Neural cell (in vitro differentiated cells): ENCODE measurements around the gene ZFP90. TPM values are rescaled to one million over a fixed set of nuclear protein-coding genes. Genes with fewer than 3 reads are reported as not detected.

Experiments used
- H2AFZ ChIP-seq: fragments of 200-600, 300-800 bp; sonication (generic), shearing (Covaris generic); 2 replicates; pipeline ENCODE4 v1.6.0; 2014; ENCODE audit warnings: low read depth, mild to moderate bottlenecking, antibody characterized with exemption, low read length, moderate library complexity
- H3F3A ChIP-seq: fragments of 200-600 bp; shearing (Covaris generic); 2 replicates; pipeline ENCODE4 v1.6.1; 2016; ENCODE audit warnings: mild to moderate bottlenecking, moderate library complexity, mixed read lengths, antibody characterized with exemption, low read length; ENCODE audit not compliant: insufficient read depth, poor library complexity, severe bottlenecking
- H3K27ac ChIP-seq: fragments of 200-600, 300-800 bp; sonication (generic), shearing (Covaris generic); 2 replicates; pipeline ENCODE4 v1.5.1; 2014; ENCODE audit warnings: mild to moderate bottlenecking, low read length, moderate library complexity
- H3K27me3 ChIP-seq: fragments of 300-800, 200-600 bp; sonication (generic), shearing (Covaris generic); 2 replicates; pipeline ENCODE4 v1.6.0; 2014; ENCODE audit warnings: mild to moderate bottlenecking, low read depth, low read length, moderate library complexity; ENCODE audit not compliant: insufficient read depth
- H3K36me3 ChIP-seq: fragments of 300-800, 200-600 bp; sonication (generic), shearing (Covaris generic); 2 replicates; pipeline ENCODE4 v1.5.1; 2014; ENCODE audit warnings: mild to moderate bottlenecking, antibody characterized with exemption, low read length, moderate library complexity; ENCODE audit not compliant: insufficient read depth
- H3K4me2 ChIP-seq: fragments of 300-800, 200-600 bp; sonication (generic), shearing (Covaris generic); 2 replicates; pipeline ENCODE4 v1.6.0; 2014; ENCODE audit warnings: mild to moderate bottlenecking, low read length
- H3K4me3 ChIP-seq: fragments of 300-800, 200-600 bp; sonication (generic), shearing (Covaris generic); 2 replicates; pipeline ENCODE4 v1.5.1; 2014; ENCODE audit warnings: mild to moderate bottlenecking, low read length, moderate library complexity
- H3K79me2 ChIP-seq: fragments of 200-600 bp; shearing (Covaris generic); replicated peaks from 2 replicates; pipeline ENCODE4 v1.6.0; 2014; ENCODE audit warnings: mild to moderate bottlenecking, low read length, moderate library complexity; ENCODE audit not compliant: insufficient read depth
- H3K9ac ChIP-seq: fragments of 300-800, 200-600 bp; sonication (generic), shearing (Covaris generic); 2 replicates; pipeline ENCODE4 v1.6.1; 2016; ENCODE audit warnings: mild to moderate bottlenecking, low read length, mixed read lengths
- H3K9me2 ChIP-seq: fragments of 200-600 bp; shearing (Covaris generic); 2 replicates; pipeline ENCODE4 v1.6.1; 2016; ENCODE audit warnings: mild to moderate bottlenecking, low read length, mixed read lengths; ENCODE audit not compliant: insufficient read depth
- H3K9me3 ChIP-seq: fragments of 200-600, 300-800 bp; sonication (generic), shearing (Covaris generic); 2 replicates; pipeline ENCODE4 v1.6.1; 2016; ENCODE audit warnings: mild to moderate bottlenecking, mixed run types, low read length, moderate library complexity, mixed read lengths
- H4K20me1 ChIP-seq: fragments of 200-600 bp; shearing (Covaris generic); 2 replicates; pipeline ENCODE4 v1.6.1; 2016; ENCODE audit warnings: mild to moderate bottlenecking, mixed run types; ENCODE audit not compliant: insufficient read depth
- EP300 ChIP-seq: fragments of 450-650 bp; conservative IDR thresholded peaks from 2 replicates; pipeline ENCODE4 v1.6.1; 2014; ENCODE audit warnings: antibody characterized with exemption, mild to moderate bottlenecking, moderate library complexity; ENCODE audit not compliant: poor library complexity, severe bottlenecking
- MXI1 ChIP-seq: fragments of 450-650 bp; conservative IDR thresholded peaks from 2 replicates; pipeline ENCODE4 v1.6.1; 2014; ENCODE audit warnings: antibody characterized with exemption, mild to moderate bottlenecking; ENCODE audit not compliant: poor library complexity, severe bottlenecking
- POLR2AphosphoS5 ChIP-seq: IDR thresholded peaks from 2 replicates; pipeline ENCODE4 v1.6.1; 2012
- RAD21 ChIP-seq: fragments of 450-650 bp; conservative IDR thresholded peaks from 2 replicates; pipeline ENCODE4 v1.6.1; 2014; ENCODE audit warnings: antibody characterized with exemption, mild to moderate bottlenecking, moderate library complexity
- SMC3 ChIP-seq: fragments of 450-650 bp; conservative IDR thresholded peaks from 2 replicates; pipeline ENCODE4 v1.6.1; 2014; ENCODE audit warnings: antibody characterized with exemption, mild to moderate bottlenecking, moderate library complexity; ENCODE audit not compliant: poor library complexity
- TAF1 ChIP-seq: IDR thresholded peaks from 2 replicates; pipeline ENCODE4 v1.6.1; 2012; ENCODE audit warnings: low read depth
- polyA plus RNA-seq: library from polyadenylated mRNA; depleted of rRNA; stranded (reverse); fragments of >200 nt; gene quantifications from 2 replicates; pipeline ENCODE4 v1.2.3, GENCODE V29; 2014
- TF ChIP-seq, protein P1 (sequence below): fragments of 450-650 bp; IDR thresholded peaks from 2 replicates; pipeline ENCODE4 v1.5.1; 2014; ENCODE audit warnings: antibody characterized with exemption, mild to moderate bottlenecking, moderate library complexity; ENCODE audit not compliant: poor library complexity, severe bottlenecking
- TF ChIP-seq, protein P2 (sequence below): IDR thresholded peaks from 2 replicates; pipeline ENCODE4 v1.6.1; 2012; ENCODE audit warnings: borderline replicate concordance

ZFP90 gene
- polyA plus RNA-seq, 1 donor from 2014 or later: 73.6 TPM

DNA sequence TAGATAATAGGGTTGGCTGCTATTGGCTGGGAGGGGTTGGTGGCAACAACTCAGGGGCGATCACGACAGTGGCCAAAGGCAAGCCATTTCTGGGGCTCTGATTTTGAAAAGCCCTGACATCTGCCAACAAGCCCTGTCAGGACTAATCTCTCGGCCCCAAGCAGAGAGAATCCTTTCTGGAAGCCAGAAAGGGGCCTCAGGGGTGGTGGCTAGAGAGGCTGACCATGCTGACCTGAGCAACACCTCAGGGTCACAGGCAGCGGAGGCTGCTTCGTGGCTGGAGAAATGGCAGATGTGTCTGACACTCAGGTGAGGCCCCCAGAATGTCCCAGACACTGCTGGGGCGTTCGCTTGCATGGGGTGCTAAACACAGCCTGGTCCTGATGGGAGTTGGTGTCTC lies 35.0 kb upstream of the ZFP90 start:
- TF ChIP-seq TAF1 (no peak), EP300 (no peak)
- TF ChIP-seq, protein P1, sequence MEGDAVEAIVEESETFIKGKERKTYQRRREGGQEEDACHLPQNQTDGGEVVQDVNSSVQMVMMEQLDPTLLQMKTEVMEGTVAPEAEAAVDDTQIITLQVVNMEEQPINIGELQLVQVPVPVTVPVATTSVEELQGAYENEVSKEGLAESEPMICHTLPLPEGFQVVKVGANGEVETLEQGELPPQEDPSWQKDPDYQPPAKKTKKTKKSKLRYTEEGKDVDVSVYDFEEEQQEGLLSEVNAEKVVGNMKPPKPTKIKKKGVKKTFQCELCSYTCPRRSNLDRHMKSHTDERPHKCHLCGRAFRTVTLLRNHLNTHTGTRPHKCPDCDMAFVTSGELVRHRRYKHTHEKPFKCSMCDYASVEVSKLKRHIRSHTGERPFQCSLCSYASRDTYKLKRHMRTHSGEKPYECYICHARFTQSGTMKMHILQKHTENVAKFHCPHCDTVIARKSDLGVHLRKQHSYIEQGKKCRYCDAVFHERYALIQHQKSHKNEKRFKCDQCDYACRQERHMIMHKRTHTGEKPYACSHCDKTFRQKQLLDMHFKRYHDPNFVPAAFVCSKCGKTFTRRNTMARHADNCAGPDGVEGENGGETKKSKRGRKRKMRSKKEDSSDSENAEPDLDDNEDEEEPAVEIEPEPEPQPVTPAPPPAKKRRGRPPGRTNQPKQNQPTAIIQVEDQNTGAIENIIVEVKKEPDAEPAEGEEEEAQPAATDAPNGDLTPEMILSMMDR: no peak
- no peaks in the 10 kb centered on the region for H3K27me3 ChIP-seq
- H3K9me2 ChIP-seq: no peaks in the 10 kb centered on the region
- H3K36me3 ChIP-seq: no peaks in the 10 kb centered on the region
- H3K4me2 ChIP-seq: no peak overlapping the region
- H2AFZ ChIP-seq: no peak overlapping the region
- no peaks in the 10 kb centered on the region for H3K79me2 ChIP-seq
- H4K20me1 ChIP-seq: no peaks in the 10 kb centered on the region
- no peak overlapping the region for H3K27ac ChIP-seq
- no peaks in the 10 kb centered on the region for H3K9me3 ChIP-seq
- no peaks in the 10 kb centered on the region for H3F3A ChIP-seq
- H3K9ac ChIP-seq: no peak overlapping the region
- no peak overlapping the region for H3K4me3 ChIP-seq

DNA sequence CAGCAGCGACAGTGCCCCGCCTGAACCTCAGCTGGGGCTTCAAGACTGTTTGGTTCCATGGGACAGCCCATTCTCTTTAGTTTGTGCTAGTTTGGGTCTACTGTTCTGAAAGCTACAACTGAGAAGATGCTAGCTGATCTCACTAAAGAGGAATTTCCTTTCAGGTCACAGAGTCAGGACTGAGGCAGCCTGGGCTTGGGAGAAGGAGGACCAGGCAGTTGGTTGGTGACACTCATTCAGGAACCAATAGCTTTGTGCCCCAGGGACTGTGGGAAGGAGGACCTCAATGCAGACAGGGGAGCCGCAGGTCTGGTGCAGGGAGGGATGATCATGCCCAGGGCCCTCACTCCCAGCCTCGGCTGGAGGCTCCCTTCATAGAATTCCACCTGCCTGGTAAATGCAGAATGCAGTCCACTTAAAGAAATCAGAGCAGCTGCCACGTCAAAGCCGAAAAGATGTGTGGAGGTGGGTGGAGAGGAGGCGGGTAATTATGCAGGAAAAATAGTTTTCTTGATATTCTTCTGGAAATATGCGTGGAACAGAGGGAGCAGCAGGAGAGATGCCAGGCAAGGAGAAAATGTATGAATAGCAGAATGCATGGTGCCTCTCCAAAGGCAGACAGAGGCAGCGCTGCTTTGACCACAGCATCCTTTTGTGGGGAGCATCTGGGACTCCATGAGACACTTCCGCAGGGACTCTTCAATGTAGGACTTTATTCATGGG lies 32.6 kb upstream of the ZFP90 start:
- Histone ChIP-seq H3K4me2 (no peak overlapping the region), H3F3A (no peaks in the 10 kb centered on the region), H3K79me2 (no peaks in the 10 kb centered on the region), H3K36me3 (no peaks in the 10 kb centered on the region), H4K20me1 (no peaks in the 10 kb centered on the region), H3K9me2 (no peaks in the 10 kb centered on the region), H2AFZ (no peak overlapping the region), H3K27ac (no peak overlapping the region), H3K9ac (no peak overlapping the region), H3K4me3 (no peak overlapping the region), H3K9me3 (no peaks in the 10 kb centered on the region), H3K27me3 (no peaks in the 10 kb centered on the region)
- no peak for TF ChIP-seq RAD21
- no peak for TF ChIP-seq MXI1
- TF ChIP-seq POLR2AphosphoS5: no peak
- no peak for TF ChIP-seq TAF1
- TF ChIP-seq, protein P2, sequence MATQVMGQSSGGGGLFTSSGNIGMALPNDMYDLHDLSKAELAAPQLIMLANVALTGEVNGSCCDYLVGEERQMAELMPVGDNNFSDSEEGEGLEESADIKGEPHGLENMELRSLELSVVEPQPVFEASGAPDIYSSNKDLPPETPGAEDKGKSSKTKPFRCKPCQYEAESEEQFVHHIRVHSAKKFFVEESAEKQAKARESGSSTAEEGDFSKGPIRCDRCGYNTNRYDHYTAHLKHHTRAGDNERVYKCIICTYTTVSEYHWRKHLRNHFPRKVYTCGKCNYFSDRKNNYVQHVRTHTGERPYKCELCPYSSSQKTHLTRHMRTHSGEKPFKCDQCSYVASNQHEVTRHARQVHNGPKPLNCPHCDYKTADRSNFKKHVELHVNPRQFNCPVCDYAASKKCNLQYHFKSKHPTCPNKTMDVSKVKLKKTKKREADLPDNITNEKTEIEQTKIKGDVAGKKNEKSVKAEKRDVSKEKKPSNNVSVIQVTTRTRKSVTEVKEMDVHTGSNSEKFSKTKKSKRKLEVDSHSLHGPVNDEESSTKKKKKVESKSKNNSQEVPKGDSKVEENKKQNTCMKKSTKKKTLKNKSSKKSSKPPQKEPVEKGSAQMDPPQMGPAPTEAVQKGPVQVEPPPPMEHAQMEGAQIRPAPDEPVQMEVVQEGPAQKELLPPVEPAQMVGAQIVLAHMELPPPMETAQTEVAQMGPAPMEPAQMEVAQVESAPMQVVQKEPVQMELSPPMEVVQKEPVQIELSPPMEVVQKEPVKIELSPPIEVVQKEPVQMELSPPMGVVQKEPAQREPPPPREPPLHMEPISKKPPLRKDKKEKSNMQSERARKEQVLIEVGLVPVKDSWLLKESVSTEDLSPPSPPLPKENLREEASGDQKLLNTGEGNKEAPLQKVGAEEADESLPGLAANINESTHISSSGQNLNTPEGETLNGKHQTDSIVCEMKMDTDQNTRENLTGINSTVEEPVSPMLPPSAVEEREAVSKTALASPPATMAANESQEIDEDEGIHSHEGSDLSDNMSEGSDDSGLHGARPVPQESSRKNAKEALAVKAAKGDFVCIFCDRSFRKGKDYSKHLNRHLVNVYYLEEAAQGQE: no peak
- TF ChIP-seq EP300: no peak
- no peak for TF ChIP-seq SMC3
- TF ChIP-seq, protein P1: no peak
